Measurements from ENCODE around the gene DRGX. TPM values are rescaled to one million over a fixed set of nuclear protein-coding genes. Genes with fewer than 3 reads are reported as not detected.

The DRGX gene
- total and polyA plus RNA-seq, 2 donors = 0.04 to 0.26 TPM

GRCh38 chr10:49398986-49399385, 3.1 kb upstream of the DRGX start:
- 4% methylated on average over 9 of the region's 9 CpGs for WGBS
- H3K4me1 ChIP-seq (ENCODE audit: insufficient read depth) = no peaks in the 10 kb centered on the region

GRCh38 chr10:49398000-49398861, 2.3 kb upstream of the DRGX start:
- H3K4me3 ChIP-seq (ENCODE audit: low read depth, low read length) = peak overlapping the region; percentile 23
- no peak overlapping the region for H3K27ac ChIP-seq (ENCODE audit: low read depth)
- 1% methylated on average over 72 of the region's 72 CpGs for WGBS
- no peaks in the 10 kb centered on the region for H3K4me1 ChIP-seq (ENCODE audit: insufficient read depth)
- no peaks in the 10 kb centered on the region for H3K36me3 ChIP-seq (ENCODE audit: insufficient read depth)
- DNase-seq (ENCODE audit: extremely low spot score) = no peak

More at GRCh38 chr10:49398986-49399385, 3.1 kb upstream of the DRGX start:
- Histone ChIP-seq H3K27ac (ENCODE audit: low read depth) (no peak overlapping the region), H3K4me3 (ENCODE audit: low read depth, low read length) (no peak overlapping the region), H3K36me3 (ENCODE audit: insufficient read depth) (no peaks in the 10 kb centered on the region)
- DNase-seq (ENCODE audit: extremely low spot score) = no peak

GRCh38 chr10:49397036-49397999, 1.4 kb upstream of the DRGX start:
- whole genome bisulfite sequencing = 1% methylated on average over 61 of the region's 61 CpGs
- Histone ChIP-seq H3K36me3 (ENCODE audit: insufficient read depth) (no peaks in the 10 kb centered on the region), H3K27ac (ENCODE audit: low read depth) (no peak overlapping the region), H3K4me3 (ENCODE audit: low read depth, low read length) (no peak overlapping the region), H3K4me1 (ENCODE audit: insufficient read depth) (no peaks in the 10 kb centered on the region)
- DNase-seq (ENCODE audit: extremely low spot score) = no peak

- no peaks in the 10 kb centered on the region for H3K36me3 ChIP-seq (ENCODE audit: insufficient read depth)
- H3K4me3 ChIP-seq (ENCODE audit: low read depth, low read length) = no peak overlapping the region
- 12% methylated on average over 8 of the region's 8 CpGs for WGBS
- no peak overlapping the region for H3K27ac ChIP-seq (ENCODE audit: low read depth)
- no peak for DNase-seq (ENCODE audit: extremely low spot score)
- H3K4me1 ChIP-seq (ENCODE audit: insufficient read depth) = no peaks in the 10 kb centered on the region
Measured at GRCh38 chr10:49396666-49396999, 744 bp upstream of the DRGX start.

- DNase-seq (ENCODE audit: extremely low spot score) = no peak
- 2% methylated on average over 62 of the region's 62 CpGs for WGBS
- no peaks in the 10 kb centered on the region for H3K4me1 ChIP-seq (ENCODE audit: insufficient read depth)
- H3K27ac ChIP-seq (ENCODE audit: low read depth) = no peak overlapping the region
- H3K36me3 ChIP-seq (ENCODE audit: insufficient read depth) = no peaks in the 10 kb centered on the region
- H3K4me3 ChIP-seq (ENCODE audit: low read depth, low read length) = no peak overlapping the region
Measured at GRCh38 chr10:49394933-49395740, 752 bp downstream of the DRGX start.

GRCh38 chr10:49393757-49394156, 2.1 kb downstream of the DRGX start:
- no peak overlapping the region for H3K4me3 ChIP-seq (ENCODE audit: low read depth, low read length)
- no peak for DNase-seq (ENCODE audit: extremely low spot score)
- 36% methylated on average over 4 of the region's 4 CpGs for WGBS
- no peaks in the 10 kb centered on the region for H3K4me1 ChIP-seq (ENCODE audit: insufficient read depth)
- no peak overlapping the region for H3K27ac ChIP-seq (ENCODE audit: low read depth)
- H3K36me3 ChIP-seq (ENCODE audit: insufficient read depth) = no peaks in the 10 kb centered on the region

- Histone ChIP-seq H3K27ac (ENCODE audit: low read depth) (no peak overlapping the region), H3K36me3 (ENCODE audit: insufficient read depth) (no peaks in the 10 kb centered on the region), H3K4me3 (ENCODE audit: low read depth, low read length) (no peak overlapping the region), H3K4me1 (ENCODE audit: insufficient read depth) (no peaks in the 10 kb centered on the region)
- 87% methylated on average over 1 of the region's 1 CpG for WGBS
- DNase-seq (ENCODE audit: extremely low spot score) = no peak
Measured at GRCh38 chr10:49393301-49393700, 2.6 kb downstream of the DRGX start.

- DNase-seq (ENCODE audit: extremely low spot score) = no peak
- no peak overlapping the region for H3K4me3 ChIP-seq (ENCODE audit: low read depth, low read length)
- no peak overlapping the region for H3K27ac ChIP-seq (ENCODE audit: low read depth)
- no peaks in the 10 kb centered on the region for H3K4me1 ChIP-seq (ENCODE audit: insufficient read depth)
- WGBS = 88% methylated on average over 15 of the region's 15 CpGs
- no peaks in the 10 kb centered on the region for H3K36me3 ChIP-seq (ENCODE audit: insufficient read depth)
Measured at GRCh38 chr10:49389361-49389933, 6.4 kb downstream of the DRGX start.

GRCh38 chr10:49388161-49388560, 7.7 kb downstream of the DRGX start:
- Histone ChIP-seq H3K27ac (ENCODE audit: low read depth) (no peak overlapping the region), H3K4me1 (ENCODE audit: insufficient read depth) (no peaks in the 10 kb centered on the region), H3K36me3 (ENCODE audit: insufficient read depth) (no peaks in the 10 kb centered on the region), H3K4me3 (ENCODE audit: low read depth, low read length) (no peak overlapping the region)
- no peak for DNase-seq (ENCODE audit: extremely low spot score)

GRCh38 chr10:49387071-49387470, 8.8 kb downstream of the DRGX start:
- WGBS = 86% methylated on average over 8 of the region's 8 CpGs
- no peak for DNase-seq (ENCODE audit: extremely low spot score)
- Histone ChIP-seq H3K4me3 (ENCODE audit: low read depth, low read length) (no peak overlapping the region), H3K36me3 (ENCODE audit: insufficient read depth) (no peaks in the 10 kb centered on the region), H3K27ac (ENCODE audit: low read depth) (no peak overlapping the region), H3K4me1 (ENCODE audit: insufficient read depth) (no peaks in the 10 kb centered on the region)

GRCh38 chr10:49385939-49386922, 9.7 kb downstream of the DRGX start:
- WGBS = 70% methylated on average over 22 of the region's 22 CpGs
- H3K4me3 ChIP-seq (ENCODE audit: low read depth, low read length) = no peak overlapping the region
- no peak overlapping the region for H3K27ac ChIP-seq (ENCODE audit: low read depth)
- no peak for DNase-seq (ENCODE audit: extremely low spot score)
- no peaks in the 10 kb centered on the region for H3K4me1 ChIP-seq (ENCODE audit: insufficient read depth)
- H3K36me3 ChIP-seq (ENCODE audit: insufficient read depth) = no peaks in the 10 kb centered on the region

GRCh38 chr10:49384268-49384953, 11.5 kb downstream of the DRGX start:
- Histone ChIP-seq H3K4me1 (ENCODE audit: insufficient read depth) (no peaks in the 10 kb centered on the region), H3K36me3 (ENCODE audit: insufficient read depth) (no peaks in the 10 kb centered on the region), H3K4me3 (ENCODE audit: low read depth, low read length) (no peak overlapping the region), H3K27ac (ENCODE audit: low read depth) (no peak overlapping the region)
- 61% methylated on average over 16 of the region's 16 CpGs for WGBS
- DNase-seq (ENCODE audit: extremely low spot score) = no peak
